Testis (tissue), 5 donors: ENCODE results near the gene SPINK14. TPM values are rescaled to one million over a fixed set of nuclear protein-coding genes. Genes with fewer than 3 reads are reported as not detected.

ENCODE experiments used
- DNase-seq: peaks from one replicate; pipeline ENCODE4 v3.0.0-alpha.2; 2019
- H3K27ac ChIP-seq, 2 donors: fragments of 200-600 bp; sonication (generic); one replicate each; pipeline ENCODE4 v1.5.1; 2019
- H3K27me3 ChIP-seq: fragments of 200-600 bp; sonication (generic); one replicate; pipeline ENCODE4 v1.5.1; 2019
- H3K36me3 ChIP-seq: fragments of 200-600 bp; sonication (generic); one replicate; pipeline ENCODE4 v1.5.1; 2017; ENCODE audit warnings: low read depth; ENCODE audit errors: missing control alignments
- H3K4me1 ChIP-seq: fragments of 200-600 bp; sonication (generic); one replicate; pipeline ENCODE4 v1.5.1; 2019
- H3K4me3 ChIP-seq, 2 donors: fragments of 200-600 bp; sonication (generic); one replicate each; pipeline ENCODE4 v1.5.1; 2017 to 2019
- H3K9me3 ChIP-seq: fragments of 200-600 bp; sonication (generic); one replicate; pipeline ENCODE4 v1.5.1; 2017
- POLR2A ChIP-seq: fragments of 450-650 bp; IDR thresholded peaks from one replicate; pipeline ENCODE4 v1.6.1; 2017; ENCODE audit warnings: antibody characterized with exemption, mild to moderate bottlenecking, moderate library complexity
- WGBS, 2 donors: methylation state at CpG; one replicate each; pipeline ENCODE4 v1.1.5; 2018; 5-methylcytosine and 5-hydroxymethylcytosine counted together
- intact Hi-C: fragments of 100-400 bp; cut with DNase I; formaldehyde crosslinking; loops from one replicate; pipeline ENCODE4 v1.15.1; 2023; ENCODE audit warnings: low total_unique reads
- long read RNA-seq, 2 donors: transcript quantifications; one replicate each; lab custom pipeline, GENCODE V29; 2026
- polyA plus RNA-seq: library from polyadenylated mRNA; stranded (reverse); fragments of 350-450 nt; fragmentation: Illumina TruSeq; extraction: RNeasy Lipid Tissue Mini Kit (QIAGEN cat#74804); gene quantifications from one replicate; pipeline ENCODE4 v1.2.3, GENCODE V29; 2014; ENCODE audit warnings: low read depth, low replicate concordance; ENCODE audit not compliant: insufficient read depth
- total RNA-seq, 2 donors: library from RNA; depleted of rRNA; stranded (reverse); fragments of >200 nt; gene quantifications; one replicate each; pipeline ENCODE4 v1.2.3, GENCODE V29; 2016
- TF ChIP-seq, protein P1 (sequence below), 3 experiments: fragments of 450-650 bp in 2 of 3; fragments of 200-600 bp in 1 of 3; sonication (generic) in 1 of 3; IDR thresholded peaks; one replicate each; pipeline ENCODE4 v1.5.1; 2016 to 2019; ENCODE audit warnings: antibody characterized with exemption in 3 of 3, mild to moderate bottlenecking in 2 of 3, moderate library complexity in 1 of 3

The SPINK14 gene, protein sequence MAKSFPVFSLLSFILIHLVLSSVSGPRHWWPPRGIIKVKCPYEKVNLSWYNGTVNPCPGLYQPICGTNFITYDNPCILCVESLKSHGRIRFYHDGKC
- total RNA-seq: not detected
- polyA plus RNA-seq: not detected
- long read RNA-seq, donor 1: 0 reads
- long read RNA-seq, donor 2: 0 reads

DNA sequence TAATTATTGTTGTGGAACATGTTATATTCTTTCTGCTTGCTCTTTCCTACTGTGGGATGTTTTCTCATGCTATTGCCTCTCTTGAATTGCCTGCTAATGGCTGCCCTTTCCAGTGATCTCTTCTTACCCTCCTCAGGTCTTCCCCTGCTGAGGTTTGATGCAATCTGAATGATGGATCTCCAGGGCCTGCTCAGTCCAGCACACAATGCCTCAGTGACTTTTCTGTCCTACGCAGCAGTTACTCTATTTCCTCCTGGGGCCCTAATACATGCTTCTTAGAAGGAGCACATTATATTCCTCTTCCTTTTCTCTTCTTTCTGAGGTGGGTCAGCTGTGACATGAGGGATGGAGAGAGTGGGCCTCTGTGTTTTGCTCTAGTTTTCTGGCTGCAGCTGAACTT is at the start of gene SPINK14:
TSS of gene SPINK14 (plus strand) at position 301 of the 400 bp plus-strand sequence. CDS start 1,187 bp downstream, outside the sequence.
- intact Hi-C loops: no loop called here
- Histone ChIP-seq H3K27me3 (no peaks in the 10 kb centered on the region), H3K4me3 (no peak within 1 kb of the TSS), H3K36me3 (no peaks in the 10 kb centered on the region), H3K4me1 (no peaks in the 10 kb centered on the region), H3K27ac (no peak within 1 kb of the TSS), H3K9me3 (no peaks in the 10 kb centered on the region)
- DNase-seq: no peak
- TF ChIP-seq POLR2A: no peak
- 91 to 100% methylated on average over 1 of the region's 1 CpG for WGBS, 2 donors

DNA sequence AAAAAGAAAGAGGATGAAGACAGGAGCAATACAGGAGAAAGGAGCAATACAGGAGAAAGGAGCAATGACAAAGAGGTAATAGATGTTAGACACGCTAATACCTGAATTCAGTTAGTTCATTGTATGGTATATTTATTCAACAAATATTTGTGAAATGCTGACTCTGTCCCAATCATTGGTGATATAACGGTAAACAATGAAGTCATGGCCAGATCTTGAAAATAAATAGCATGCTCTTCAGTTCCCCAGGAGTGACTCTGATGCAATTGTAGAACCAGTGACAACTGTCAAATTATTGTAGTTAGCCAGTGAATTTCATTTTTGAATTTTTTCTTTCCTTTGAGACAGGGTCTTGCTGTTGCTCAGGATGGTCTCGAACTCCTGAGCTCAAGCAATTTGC is 48.0 kb upstream of the SPINK14 start:
- Histone ChIP-seq H3K36me3 (no peaks in the 10 kb centered on the region), H3K4me3 (no peak overlapping the region), H3K27ac (no peak overlapping the region), H3K27me3 (no peaks in the 10 kb centered on the region), H3K4me1 (no peaks in the 10 kb centered on the region), H3K9me3 (no peaks in the 10 kb centered on the region)
- DNase-seq: no peak
- no peak for TF ChIP-seq POLR2A
- TF ChIP-seq, protein P1, sequence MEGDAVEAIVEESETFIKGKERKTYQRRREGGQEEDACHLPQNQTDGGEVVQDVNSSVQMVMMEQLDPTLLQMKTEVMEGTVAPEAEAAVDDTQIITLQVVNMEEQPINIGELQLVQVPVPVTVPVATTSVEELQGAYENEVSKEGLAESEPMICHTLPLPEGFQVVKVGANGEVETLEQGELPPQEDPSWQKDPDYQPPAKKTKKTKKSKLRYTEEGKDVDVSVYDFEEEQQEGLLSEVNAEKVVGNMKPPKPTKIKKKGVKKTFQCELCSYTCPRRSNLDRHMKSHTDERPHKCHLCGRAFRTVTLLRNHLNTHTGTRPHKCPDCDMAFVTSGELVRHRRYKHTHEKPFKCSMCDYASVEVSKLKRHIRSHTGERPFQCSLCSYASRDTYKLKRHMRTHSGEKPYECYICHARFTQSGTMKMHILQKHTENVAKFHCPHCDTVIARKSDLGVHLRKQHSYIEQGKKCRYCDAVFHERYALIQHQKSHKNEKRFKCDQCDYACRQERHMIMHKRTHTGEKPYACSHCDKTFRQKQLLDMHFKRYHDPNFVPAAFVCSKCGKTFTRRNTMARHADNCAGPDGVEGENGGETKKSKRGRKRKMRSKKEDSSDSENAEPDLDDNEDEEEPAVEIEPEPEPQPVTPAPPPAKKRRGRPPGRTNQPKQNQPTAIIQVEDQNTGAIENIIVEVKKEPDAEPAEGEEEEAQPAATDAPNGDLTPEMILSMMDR (IDR thresholded peaks at IDR 0.05): no peak
- 94 to 97% methylated on average over 3 of the region's 3 CpGs for WGBS, 2 donors
- intact Hi-C loops: no loop called here

DNA sequence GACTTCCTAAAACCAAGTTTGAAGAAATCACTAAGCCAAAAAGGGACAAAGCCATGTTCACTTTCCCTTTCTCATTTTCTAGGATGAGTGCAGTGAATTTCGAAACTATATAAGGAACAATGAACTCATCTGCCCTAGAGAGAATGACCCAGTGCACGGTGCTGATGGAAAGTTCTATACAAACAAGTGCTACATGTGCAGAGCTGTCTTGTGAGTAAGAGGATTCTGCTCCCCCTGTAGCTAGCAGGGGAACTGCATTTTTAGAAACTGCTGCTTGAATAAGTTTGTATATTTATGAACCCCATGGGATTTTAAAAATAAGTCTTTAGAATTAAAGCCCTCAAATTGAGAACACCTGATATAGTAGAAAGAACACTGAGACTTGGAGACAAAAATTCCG is 42.7 kb upstream of the SPINK14 start:
- H3K36me3 ChIP-seq: no peaks in the 10 kb centered on the region
- intact Hi-C loops: no loop called here

DNA sequence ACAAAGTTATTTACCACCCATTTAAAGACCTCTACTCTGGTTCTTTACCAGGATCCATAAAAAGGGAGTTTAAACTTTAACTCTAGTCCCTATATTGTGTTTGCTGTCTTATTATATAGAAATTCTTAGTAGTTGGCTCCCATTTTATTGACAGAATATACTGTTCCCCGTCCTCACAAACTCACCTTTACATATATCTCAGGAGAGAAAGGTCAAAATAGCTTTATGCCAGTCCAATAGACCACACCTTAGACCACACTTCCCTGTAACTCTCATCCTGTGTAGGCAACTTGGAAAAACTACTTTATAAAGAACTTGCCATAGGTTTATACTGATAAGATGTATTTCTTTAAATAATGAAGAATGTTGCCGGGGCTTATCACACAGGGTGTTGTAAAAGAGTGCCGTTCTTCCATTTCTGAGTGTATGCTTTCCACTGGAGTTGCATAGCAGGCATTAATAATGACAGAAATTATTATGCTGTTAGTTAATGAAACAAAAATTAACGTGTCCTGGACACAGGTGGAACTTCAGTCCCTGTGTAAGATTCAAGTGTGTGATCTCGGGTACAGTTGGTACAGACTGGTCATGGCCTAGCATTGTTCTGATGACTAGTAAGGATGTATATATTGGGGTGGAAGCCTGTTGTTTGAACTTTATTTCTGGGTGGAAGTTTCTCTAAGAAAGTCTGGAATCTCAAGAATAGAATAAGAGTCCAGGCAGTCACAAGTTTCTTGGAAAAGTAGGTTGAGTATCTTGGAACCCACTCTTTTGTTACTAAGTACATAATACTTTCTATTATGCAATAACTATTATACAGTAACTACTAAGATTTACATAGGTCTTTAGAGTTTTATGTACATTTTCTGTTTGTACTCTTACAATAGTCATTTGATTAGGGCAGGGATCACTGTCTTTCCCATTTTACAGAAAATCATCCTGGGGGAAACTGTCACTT is 33.0 kb upstream of the SPINK14 start:
- DNase-seq: no peak
- H3K4me1 ChIP-seq: no peaks in the 10 kb centered on the region
- H3K36me3 ChIP-seq: no peaks in the 10 kb centered on the region
- 87 to 90% methylated on average over 5 of the region's 5 CpGs for WGBS, 2 donors
- no peak for TF ChIP-seq POLR2A
- TF ChIP-seq, protein P1 (IDR thresholded peaks at IDR 0.05): no peak
- H3K9me3 ChIP-seq: no peaks in the 10 kb centered on the region
- no peak overlapping the region for H3K4me3 ChIP-seq
- intact Hi-C loops: no loop called here
- H3K27me3 ChIP-seq: no peaks in the 10 kb centered on the region
- H3K27ac ChIP-seq: no peak overlapping the region

More for the DNA sequence above, 42.7 kb upstream of the SPINK14 start:
- 72 to 79% methylated on average over 3 of the region's 3 CpGs for WGBS, 2 donors
- no peak for DNase-seq
- Histone ChIP-seq H3K4me1 (no peaks in the 10 kb centered on the region), H3K27me3 (no peaks in the 10 kb centered on the region), H3K27ac (no peak overlapping the region), H3K4me3 (no peak overlapping the region), H3K9me3 (no peaks in the 10 kb centered on the region)
- TF ChIP-seq, protein P1 (IDR thresholded peaks at IDR 0.05): no peak
- TF ChIP-seq POLR2A: no peak

DNA sequence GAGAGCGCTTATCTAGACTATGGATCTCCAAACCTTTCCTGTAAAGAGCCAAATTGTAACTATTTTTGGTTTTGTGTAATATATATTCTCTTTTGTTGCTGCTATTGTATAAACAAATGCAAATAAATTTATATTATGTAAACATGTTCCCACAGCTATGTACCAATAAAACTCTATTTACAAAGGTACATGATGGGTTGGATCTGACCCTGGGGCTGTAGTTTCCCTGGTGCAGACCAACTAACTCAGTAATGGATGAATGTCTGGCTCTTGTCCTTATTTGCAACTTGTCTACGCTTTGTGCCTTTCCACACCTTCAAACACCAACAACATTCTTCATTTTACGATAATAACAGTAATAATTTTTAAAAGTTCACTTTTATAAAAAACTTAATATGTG is 27.5 kb upstream of the SPINK14 start:
- Histone ChIP-seq H3K27me3 (no peaks in the 10 kb centered on the region), H3K9me3 (no peaks in the 10 kb centered on the region), H3K27ac (no peak overlapping the region), H3K36me3 (no peaks in the 10 kb centered on the region), H3K4me3 (no peak overlapping the region), H3K4me1 (no peaks in the 10 kb centered on the region)
- WGBS, 2 donors: 75 to 95% methylated on average over 3 of the region's 3 CpGs
- intact Hi-C loops: no loop called here
- no peak for TF ChIP-seq POLR2A
- TF ChIP-seq, protein P1 (IDR thresholded peaks at IDR 0.05): no peak
- DNase-seq: no peak
